HG03442 (cell line): Measurements from ENCODE around the gene PFN1.

Experiments
- ATAC-seq: cut with Tn5 transposase; IDR thresholded peaks from one replicate; pipeline ENCODE4 v1.9.1; 2021; ENCODE audit warnings: mild to moderate bottlenecking, moderate library complexity; ENCODE audit not compliant: unreplicated experiment

PFN1 gene

DNA sequence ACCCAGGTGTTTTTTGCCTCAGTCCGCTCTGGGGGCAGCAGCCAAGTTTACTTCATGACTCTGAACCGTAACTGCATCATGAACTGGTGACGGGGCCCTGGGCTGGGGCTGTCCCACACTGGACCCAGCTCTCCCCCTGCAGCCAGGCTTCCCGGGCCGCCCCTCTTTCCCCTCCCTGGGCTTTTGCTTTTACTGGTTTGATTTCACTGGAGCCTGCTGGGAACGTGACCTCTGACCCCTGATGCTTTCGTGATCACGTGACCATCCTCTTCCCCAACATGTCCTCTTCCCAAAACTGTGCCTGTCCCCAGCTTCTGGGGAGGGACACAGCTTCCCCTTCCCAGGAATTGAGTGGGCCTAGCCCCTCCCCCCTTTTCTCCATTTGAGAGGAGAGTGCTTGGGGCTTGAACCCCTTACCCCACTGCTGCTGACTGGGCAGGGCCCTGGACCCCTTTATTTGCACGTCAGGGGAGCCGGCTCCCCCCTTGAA lies 51.1 kb downstream of the PFN1 start:
- ATAC-seq, result no peak

DNA sequence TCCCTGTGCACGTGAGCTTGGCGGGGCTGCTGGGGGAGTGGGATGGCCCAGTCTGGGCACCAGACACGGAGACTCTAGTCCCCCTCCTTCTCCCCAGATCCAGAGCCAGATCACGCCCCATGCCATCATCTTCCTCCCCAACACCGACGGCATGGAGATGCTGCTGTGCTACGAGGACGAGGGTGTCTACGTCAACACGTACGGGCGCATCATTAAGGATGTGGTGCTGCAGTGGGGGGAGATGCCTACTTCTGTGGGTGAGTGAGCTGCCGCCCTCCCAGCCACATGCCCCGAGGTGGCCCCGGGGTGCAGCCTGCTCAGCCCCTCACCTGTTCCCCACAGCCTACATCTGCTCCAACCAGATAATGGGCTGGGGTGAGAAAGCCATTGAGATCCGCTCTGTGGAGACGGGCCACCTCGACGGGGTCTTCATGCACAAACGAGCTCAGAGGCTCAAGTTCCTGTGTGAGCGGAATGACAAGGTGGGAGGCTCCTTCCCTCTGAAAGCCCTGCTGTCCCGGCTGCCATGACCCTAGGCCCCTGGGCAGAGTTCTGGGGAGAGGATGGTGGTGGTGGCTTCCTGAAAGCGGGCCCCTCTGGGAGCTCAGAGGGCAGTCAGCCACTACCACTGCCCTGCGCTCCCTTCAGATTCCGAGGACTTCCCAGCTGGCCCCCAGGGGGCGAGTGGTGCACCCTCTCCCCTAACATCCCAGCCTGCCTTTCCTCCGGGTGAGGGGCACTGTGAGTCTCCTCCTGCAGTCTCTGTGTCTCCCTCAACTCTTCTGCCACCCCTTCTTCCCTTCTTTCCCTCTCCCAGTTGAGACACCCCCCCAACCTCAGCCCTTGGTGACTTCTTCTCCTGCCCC lies 51.8 kb downstream of the PFN1 start:
- no peak for ATAC-seq

DNA sequence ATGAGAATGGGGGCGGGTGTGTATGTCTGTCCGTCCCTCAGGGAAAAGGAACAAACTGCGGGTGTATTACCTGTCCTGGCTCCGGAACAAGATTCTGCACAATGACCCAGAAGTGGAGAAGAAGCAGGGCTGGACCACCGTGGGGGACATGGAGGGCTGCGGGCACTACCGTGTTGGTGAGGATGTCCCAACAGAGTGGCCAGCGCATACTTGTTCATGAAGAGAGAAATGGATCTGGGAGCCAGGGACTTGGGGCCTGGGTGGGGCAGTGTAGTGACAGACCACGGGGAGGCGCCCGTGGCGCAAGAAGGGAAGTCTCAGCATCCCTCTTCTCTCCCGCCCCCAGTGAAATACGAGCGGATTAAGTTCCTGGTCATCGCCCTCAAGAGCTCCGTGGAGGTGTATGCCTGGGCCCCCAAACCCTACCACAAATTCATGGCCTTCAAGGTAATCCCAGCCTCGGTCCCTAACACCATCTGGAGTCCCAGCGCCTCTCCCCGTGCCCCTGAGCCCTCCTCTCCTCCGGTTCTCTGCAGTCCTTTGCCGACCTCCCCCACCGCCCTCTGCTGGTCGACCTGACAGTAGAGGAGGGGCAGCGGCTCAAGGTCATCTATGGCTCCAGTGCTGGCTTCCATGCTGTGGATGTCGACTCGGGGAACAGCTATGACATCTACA lies 52.5 kb downstream of the PFN1 start:
- ATAC-seq, result no peak
